Stomach (tissue), 4 donors: Measurements from ENCODE around the gene MB21D2.

ENCODE experiments used
- CTCF ChIP-seq, 7 experiments: fragments of 450-650 bp in 4 of 7; fragments of 200-600 bp in 3 of 7; sonication (generic) in 3 of 7; IDR thresholded peaks; one replicate each; pipeline ENCODE4 v1.5.1; 2016 to 2019; ENCODE audit warnings: antibody characterized with exemption in 7 of 7, control low read depth in 2 of 7, mild to moderate bottlenecking in 1 of 7
- POLR2A ChIP-seq, 4 donors: fragments of 450-650 bp; IDR thresholded peaks; one replicate each; pipeline ENCODE4 v1.6.1; 2016; ENCODE audit warnings: antibody characterized with exemption in 4 of 4, control low read depth in 2 of 4, mild to moderate bottlenecking in 1 of 4, moderate library complexity in 1 of 4
- POLR2AphosphoS5 ChIP-seq, 3 donors: sonication (generic); formaldehyde crosslinking; IDR thresholded peaks; one replicate each; pipeline ENCODE4 v1.6.1; 2016; ENCODE audit warnings: antibody characterized with exemption in 3 of 3

DNA sequence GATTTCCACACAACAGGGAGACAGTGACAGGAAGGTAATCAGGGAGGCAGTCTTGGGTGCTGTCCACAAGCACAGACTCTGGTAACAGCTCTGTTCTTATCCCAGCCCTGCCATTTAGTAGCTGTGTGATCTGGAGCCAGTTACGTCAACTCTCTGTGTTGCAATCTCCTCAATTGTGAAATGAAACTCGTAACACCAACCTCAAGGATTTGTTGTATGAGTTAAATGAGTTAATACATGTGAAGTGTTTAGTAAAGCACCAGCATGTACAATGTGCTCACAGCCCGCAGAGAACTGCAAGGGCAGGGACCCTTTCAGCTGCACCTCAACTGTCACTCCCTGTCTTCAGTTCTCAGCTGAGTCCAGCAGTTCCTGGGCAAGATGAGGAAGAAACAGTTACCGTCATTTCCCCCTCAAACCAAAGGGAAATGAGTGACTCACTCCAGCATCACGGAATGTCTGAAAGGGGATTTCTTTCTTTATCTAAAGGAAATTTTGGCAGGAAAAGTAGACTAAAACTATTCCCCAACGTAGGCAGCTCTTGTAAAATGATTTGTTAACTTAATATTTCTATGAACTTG lies 39.9 kb upstream of the MB21D2 start:
- TF ChIP-seq POLR2A (IDR thresholded peaks at IDR 0.05) (no peak), CTCF (IDR thresholded peaks at IDR 0.05) (no peak), POLR2AphosphoS5 (IDR thresholded peaks at IDR 0.05) (no peak)
